Measurements from ENCODE around the gene DNMT3B. TPM values are rescaled to one million over a fixed set of nuclear protein-coding genes. Genes with fewer than 3 reads are reported as not detected.

DNMT3B gene
- total RNA-seq, 2 experiments from 2014 or later: 0.28 to 0.33 TPM

DNA sequence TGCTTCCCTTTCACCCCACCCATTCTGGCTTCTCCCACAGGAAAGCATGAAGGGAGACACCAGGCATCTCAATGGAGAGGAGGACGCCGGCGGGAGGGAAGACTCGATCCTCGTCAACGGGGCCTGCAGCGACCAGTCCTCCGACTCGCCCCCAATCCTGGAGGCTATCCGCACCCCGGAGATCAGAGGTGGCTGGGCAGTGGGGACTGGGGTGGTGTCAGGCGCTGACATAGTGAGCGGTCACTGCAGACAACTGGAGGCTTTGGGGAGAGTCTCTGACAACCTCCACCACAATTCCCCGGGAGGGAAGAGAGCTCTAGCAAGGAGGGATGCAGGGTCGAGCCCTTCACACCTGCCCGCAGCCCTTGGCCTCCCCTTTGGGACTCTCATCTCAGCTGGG is 18.1 kb downstream of the DNMT3B start:
- no peak overlapping the region for H3K4me3 ChIP-seq (ENCODE audit: low read length)
- Mint-ChIP-seq H3K4me1 (ENCODE audit: low read depth) (peaks cover 6% of the 10 kb centered on the region), H3K27ac (no peak overlapping the region), H3K9me3 (no peaks in the 10 kb centered on the region), H3K4me3 (no peak overlapping the region), H3K36me3 (ENCODE audit: low read depth) (no peaks in the 10 kb centered on the region), H3K27me3 (no peaks in the 10 kb centered on the region)
- no peaks in the 10 kb centered on the region for H3K27me3 ChIP-seq (ENCODE audit: control insufficient read depth in 1 of 2, insufficient read depth in 2 of 2, low read length in 2 of 2)
- intact Hi-C loops (cut with DNase I, micrococcal nuclease): no loop called here
- H3K4me1 ChIP-seq (ENCODE audit: insufficient read depth, low read length): peaks cover 5% of the 10 kb centered on the region
- POLR2A ChIA-PET: no interaction called here
- DNase-seq (no peak), ATAC-seq (ENCODE audit: poor library complexity) (no peak)
- TF ChIP-seq, protein P1, sequence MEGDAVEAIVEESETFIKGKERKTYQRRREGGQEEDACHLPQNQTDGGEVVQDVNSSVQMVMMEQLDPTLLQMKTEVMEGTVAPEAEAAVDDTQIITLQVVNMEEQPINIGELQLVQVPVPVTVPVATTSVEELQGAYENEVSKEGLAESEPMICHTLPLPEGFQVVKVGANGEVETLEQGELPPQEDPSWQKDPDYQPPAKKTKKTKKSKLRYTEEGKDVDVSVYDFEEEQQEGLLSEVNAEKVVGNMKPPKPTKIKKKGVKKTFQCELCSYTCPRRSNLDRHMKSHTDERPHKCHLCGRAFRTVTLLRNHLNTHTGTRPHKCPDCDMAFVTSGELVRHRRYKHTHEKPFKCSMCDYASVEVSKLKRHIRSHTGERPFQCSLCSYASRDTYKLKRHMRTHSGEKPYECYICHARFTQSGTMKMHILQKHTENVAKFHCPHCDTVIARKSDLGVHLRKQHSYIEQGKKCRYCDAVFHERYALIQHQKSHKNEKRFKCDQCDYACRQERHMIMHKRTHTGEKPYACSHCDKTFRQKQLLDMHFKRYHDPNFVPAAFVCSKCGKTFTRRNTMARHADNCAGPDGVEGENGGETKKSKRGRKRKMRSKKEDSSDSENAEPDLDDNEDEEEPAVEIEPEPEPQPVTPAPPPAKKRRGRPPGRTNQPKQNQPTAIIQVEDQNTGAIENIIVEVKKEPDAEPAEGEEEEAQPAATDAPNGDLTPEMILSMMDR (IDR thresholded peaks at IDR 0.05): no peak
- CTCF ChIA-PET: no interaction called here
- H3K36me3 ChIP-seq (ENCODE audit: insufficient read depth, low read length): no peaks in the 10 kb centered on the region
- no peak overlapping the region for H3K27ac ChIP-seq (ENCODE audit: low read depth in 1 of 2, low read length in 2 of 2)
- no peaks in the 10 kb centered on the region for H3K9me3 ChIP-seq (ENCODE audit: control insufficient read depth in 1 of 2, insufficient read depth in 1 of 2, low read length in 2 of 2)

DNA sequence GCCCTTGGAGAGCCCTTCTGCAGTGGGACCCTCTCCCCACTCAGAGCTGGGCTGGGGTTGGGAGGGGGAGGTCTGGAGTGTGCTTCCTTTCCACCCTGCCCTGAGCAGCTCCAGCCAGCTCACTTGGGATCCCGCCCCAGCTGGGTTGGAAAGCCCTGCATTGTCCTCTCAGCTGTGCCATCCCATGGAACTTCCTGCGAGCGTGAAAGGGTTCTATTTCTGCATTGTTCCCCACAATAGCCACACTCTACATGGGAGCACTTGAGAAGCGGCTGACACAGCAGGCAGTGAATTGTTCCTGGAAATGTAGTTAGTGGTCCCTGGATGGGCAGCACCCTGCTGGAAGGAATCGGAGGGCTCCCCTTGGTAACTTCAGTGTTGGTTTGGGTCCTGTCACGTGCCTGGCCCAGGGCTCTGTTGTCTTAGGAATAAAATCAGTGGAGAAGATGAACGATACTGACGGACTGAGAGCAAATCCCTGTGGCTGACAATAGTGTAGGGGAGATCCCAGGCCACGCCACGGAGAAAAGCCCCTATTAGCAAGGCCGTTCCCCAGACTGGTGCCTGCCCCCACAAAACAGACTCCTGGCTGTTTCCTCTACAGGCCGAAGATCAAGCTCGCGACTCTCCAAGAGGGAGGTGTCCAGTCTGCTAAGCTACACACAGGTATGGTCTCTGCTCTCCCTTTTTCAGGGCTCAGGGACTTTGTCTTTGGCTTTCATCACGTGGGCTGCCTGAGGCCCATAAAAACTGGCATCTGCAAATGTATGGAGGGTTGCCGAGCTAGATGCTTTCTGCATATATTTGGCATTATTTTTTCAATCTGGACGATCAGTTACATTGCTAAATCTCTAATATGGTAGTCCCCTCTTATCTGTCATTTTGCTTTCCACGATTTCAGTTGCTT is 18.8 kb downstream of the DNMT3B start:
- intact Hi-C loops (cut with DNase I, micrococcal nuclease): no loop called here
- Mint-ChIP-seq H3K9me3 (no peaks in the 10 kb centered on the region), H3K27me3 (no peaks in the 10 kb centered on the region), H3K4me3 (no peak overlapping the region), H3K4me1 (ENCODE audit: low read depth) (peaks cover 6% of the 10 kb centered on the region), H3K27ac (no peak overlapping the region), H3K36me3 (ENCODE audit: low read depth) (no peaks in the 10 kb centered on the region)
- ChIA-PET POLR2A (no interaction called here), CTCF (no interaction called here)
- DNase-seq (no peak), ATAC-seq (ENCODE audit: poor library complexity) (no peak)
- no peak overlapping the region for H3K4me3 ChIP-seq (ENCODE audit: low read length)
- no peaks in the 10 kb centered on the region for H3K9me3 ChIP-seq (ENCODE audit: control insufficient read depth in 1 of 2, insufficient read depth in 1 of 2, low read length in 2 of 2)
- H3K27me3 ChIP-seq (ENCODE audit: control insufficient read depth in 1 of 2, insufficient read depth in 2 of 2, low read length in 2 of 2): no peaks in the 10 kb centered on the region
- TF ChIP-seq, protein P1 (IDR thresholded peaks at IDR 0.05): no peak
- H3K27ac ChIP-seq (ENCODE audit: low read depth in 1 of 2, low read length in 2 of 2): no peak overlapping the region
- H3K4me1 ChIP-seq (ENCODE audit: insufficient read depth, low read length): peaks cover 5% of the 10 kb centered on the region
- no peaks in the 10 kb centered on the region for H3K36me3 ChIP-seq (ENCODE audit: insufficient read depth, low read length)

DNA sequence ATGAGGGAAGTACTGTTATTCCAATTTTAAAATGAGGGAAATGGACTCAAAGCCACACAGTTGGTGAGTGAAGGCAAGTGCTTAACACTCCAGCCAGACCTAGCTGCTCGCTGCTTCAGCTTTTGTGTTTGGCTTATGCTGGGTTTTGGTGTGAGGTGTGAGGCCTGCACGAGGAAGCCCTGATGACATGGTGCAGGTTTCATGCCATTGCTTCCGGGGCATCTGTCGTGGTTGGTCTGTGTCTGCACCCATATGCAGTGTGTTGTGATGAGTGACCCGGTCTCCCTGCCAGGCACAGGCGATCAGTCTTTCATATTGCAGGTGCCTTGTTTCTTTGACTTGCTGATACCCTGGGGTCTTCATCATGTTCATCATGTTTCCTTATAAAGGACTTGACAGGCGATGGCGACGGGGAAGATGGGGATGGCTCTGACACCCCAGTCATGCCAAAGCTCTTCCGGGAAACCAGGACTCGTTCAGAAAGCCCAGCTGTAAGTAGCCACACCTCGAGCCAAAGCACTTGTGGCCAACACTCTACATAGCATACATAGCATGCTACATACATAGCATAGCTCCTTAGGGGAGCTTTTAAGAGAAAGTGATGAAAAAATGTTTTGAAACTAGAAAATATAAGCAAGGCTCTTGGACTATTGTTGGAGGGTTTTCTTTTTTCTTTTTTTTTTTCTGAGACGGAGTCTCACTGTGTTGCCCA is 22.3 kb downstream of the DNMT3B start:
- Histone ChIP-seq H3K4me3 (ENCODE audit: low read length) (no peak overlapping the region), H3K4me1 (ENCODE audit: insufficient read depth, low read length) (no peaks in the 10 kb centered on the region), H3K27ac (ENCODE audit: low read depth in 1 of 2, low read length in 2 of 2) (no peak overlapping the region), H3K27me3 (ENCODE audit: control insufficient read depth in 1 of 2, insufficient read depth in 2 of 2, low read length in 2 of 2) (no peaks in the 10 kb centered on the region), H3K9me3 (ENCODE audit: control insufficient read depth in 1 of 2, insufficient read depth in 1 of 2, low read length in 2 of 2) (no peaks in the 10 kb centered on the region), H3K36me3 (ENCODE audit: insufficient read depth, low read length) (no peaks in the 10 kb centered on the region)
- Mint-ChIP-seq H3K4me3 (no peak overlapping the region), H3K36me3 (ENCODE audit: low read depth) (no peaks in the 10 kb centered on the region), H3K9me3 (no peaks in the 10 kb centered on the region), H3K4me1 (ENCODE audit: low read depth) (no peaks in the 10 kb centered on the region), H3K27me3 (no peaks in the 10 kb centered on the region), H3K27ac (no peak overlapping the region)
- CTCF ChIA-PET: no interaction called here
- ATAC-seq (ENCODE audit: poor library complexity): no peak
- DNase-seq: no peak
- POLR2A ChIA-PET: no interaction called here
- TF ChIP-seq, protein P1 (IDR thresholded peaks at IDR 0.05): no peak
- intact Hi-C loops (cut with DNase I, micrococcal nuclease): loop anchor here in 1 of 2 experiments (5.0 kb wide), 1 partner anchor 158 kb away; no protein-coding TSS in a partner anchor
